ENCODE data around the gene HOMER2. TPM values are rescaled to one million over a fixed set of nuclear protein-coding genes. Genes with fewer than 3 reads are reported as not detected.

HOMER2 gene
- total and polyA plus RNA-seq, 2 of the 13 experiments (the other 11 are each of a cell fraction or from before 2014, with no cell fraction given), result 12.9 to 14.1 TPM

DNA sequence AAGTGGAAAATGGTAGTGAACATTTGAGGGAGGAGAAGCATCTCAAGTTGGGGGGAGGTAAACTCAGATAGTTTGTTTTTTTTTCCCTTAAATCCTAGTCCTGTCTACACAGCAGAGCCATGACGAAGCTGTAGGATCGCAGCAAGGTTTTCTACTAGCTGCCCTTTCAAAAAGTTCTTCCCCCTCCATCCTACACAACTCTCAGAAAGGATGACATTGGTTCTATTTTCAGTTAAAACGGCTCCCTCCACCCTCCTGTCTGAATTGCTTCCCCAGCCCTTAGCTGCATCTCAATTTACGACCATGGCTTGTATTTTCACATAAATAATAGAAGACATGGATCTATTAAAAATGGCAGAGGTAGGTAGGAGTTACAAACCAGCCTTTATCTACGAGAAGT lies 2.2 kb downstream of the HOMER2 start:
- no peaks in the 10 kb centered on the region for H4K20me1 ChIP-seq (ENCODE audit: insufficient read depth, low read length)
- no peak overlapping the region for H3K4me3 ChIP-seq (replicated peaks in 1 of 3; ENCODE audit: insufficient read depth in 1 of 3, low read depth in 2 of 3, low read length in 3 of 3)
- in situ Hi-C loops (cut with HindIII; ENCODE audit: extremely low pct_ligation_motif_present, low pct_unique_long_range_greater_than_20kb), result no loop called here
- CTCF ChIA-PET (ENCODE audit: low intra/inter-chr PET ratio, low total read pairs), result no interaction called here
- POLR2A ChIA-PET, result no interaction called here
- DNase-seq (ENCODE audit: low spot score), result no peak
- H3K27ac ChIP-seq (ENCODE audit: extremely low read length, insufficient read depth, low read length), result no peak overlapping the region
- H3K4me1 ChIP-seq (ENCODE audit: insufficient read depth, low read length), result peaks cover 22% of the 10 kb centered on the region
- H3K36me3 ChIP-seq (replicated peaks in 1 of 2; ENCODE audit: control insufficient read depth in 1 of 2, insufficient read depth in 2 of 2, low read length in 2 of 2), result no peaks in the 10 kb centered on the region
- no peaks in the 10 kb centered on the region for H3K79me2 ChIP-seq (ENCODE audit: insufficient read depth, low read length)
- TF ChIP-seq PITX1 (CRISPR knock-in tag; IDR thresholded peaks at IDR 0.05) (no peak), SMARCC2 (IDR thresholded peaks at IDR 0.05) (no peak), ZNF747 (CRISPR knock-in tag; IDR thresholded peaks at IDR 0.05; ENCODE audit: borderline replicate concordance) (no peak), ZNF263 (CRISPR knock-in tag; IDR thresholded peaks at IDR 0.05) (no peak), KDM3A (CRISPR knock-in tag; IDR thresholded peaks at IDR 0.05; ENCODE audit: low read depth) (no peak)
- TF ChIP-seq, protein P1, sequence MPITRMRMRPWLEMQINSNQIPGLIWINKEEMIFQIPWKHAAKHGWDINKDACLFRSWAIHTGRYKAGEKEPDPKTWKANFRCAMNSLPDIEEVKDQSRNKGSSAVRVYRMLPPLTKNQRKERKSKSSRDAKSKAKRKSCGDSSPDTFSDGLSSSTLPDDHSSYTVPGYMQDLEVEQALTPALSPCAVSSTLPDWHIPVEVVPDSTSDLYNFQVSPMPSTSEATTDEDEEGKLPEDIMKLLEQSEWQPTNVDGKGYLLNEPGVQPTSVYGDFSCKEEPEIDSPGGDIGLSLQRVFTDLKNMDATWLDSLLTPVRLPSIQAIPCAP (CRISPR knock-in tag; IDR thresholded peaks at IDR 0.05; ENCODE audit: low read depth), result no peak
- TF ChIP-seq, protein P2, sequence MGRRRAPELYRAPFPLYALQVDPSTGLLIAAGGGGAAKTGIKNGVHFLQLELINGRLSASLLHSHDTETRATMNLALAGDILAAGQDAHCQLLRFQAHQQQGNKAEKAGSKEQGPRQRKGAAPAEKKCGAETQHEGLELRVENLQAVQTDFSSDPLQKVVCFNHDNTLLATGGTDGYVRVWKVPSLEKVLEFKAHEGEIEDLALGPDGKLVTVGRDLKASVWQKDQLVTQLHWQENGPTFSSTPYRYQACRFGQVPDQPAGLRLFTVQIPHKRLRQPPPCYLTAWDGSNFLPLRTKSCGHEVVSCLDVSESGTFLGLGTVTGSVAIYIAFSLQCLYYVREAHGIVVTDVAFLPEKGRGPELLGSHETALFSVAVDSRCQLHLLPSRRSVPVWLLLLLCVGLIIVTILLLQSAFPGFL (CRISPR knock-in tag; IDR thresholded peaks at IDR 0.05), result no peak
- TF ChIP-seq, protein P3, sequence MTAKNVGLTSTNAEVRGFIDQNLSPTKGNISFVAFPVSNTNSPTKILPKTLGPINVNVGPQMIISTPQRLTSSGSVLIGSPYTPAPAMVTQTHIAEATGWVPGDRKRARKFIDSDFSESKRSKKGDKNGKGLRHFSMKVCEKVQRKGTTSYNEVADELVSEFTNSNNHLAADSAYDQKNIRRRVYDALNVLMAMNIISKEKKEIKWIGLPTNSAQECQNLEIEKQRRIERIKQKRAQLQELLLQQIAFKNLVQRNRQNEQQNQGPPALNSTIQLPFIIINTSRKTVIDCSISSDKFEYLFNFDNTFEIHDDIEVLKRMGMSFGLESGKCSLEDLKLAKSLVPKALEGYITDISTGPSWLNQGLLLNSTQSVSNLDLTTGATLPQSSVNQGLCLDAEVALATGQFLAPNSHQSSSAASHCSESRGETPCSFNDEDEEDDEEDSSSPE (CRISPR knock-in tag; IDR thresholded peaks at IDR 0.05), result no peak
- TF ChIP-seq, protein P4, sequence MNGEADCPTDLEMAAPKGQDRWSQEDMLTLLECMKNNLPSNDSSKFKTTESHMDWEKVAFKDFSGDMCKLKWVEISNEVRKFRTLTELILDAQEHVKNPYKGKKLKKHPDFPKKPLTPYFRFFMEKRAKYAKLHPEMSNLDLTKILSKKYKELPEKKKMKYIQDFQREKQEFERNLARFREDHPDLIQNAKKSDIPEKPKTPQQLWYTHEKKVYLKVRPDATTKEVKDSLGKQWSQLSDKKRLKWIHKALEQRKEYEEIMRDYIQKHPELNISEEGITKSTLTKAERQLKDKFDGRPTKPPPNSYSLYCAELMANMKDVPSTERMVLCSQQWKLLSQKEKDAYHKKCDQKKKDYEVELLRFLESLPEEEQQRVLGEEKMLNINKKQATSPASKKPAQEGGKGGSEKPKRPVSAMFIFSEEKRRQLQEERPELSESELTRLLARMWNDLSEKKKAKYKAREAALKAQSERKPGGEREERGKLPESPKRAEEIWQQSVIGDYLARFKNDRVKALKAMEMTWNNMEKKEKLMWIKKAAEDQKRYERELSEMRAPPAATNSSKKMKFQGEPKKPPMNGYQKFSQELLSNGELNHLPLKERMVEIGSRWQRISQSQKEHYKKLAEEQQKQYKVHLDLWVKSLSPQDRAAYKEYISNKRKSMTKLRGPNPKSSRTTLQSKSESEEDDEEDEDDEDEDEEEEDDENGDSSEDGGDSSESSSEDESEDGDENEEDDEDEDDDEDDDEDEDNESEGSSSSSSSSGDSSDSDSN (CRISPR knock-in tag; IDR thresholded peaks at IDR 0.05), result no peak
- TF ChIP-seq, protein P5, sequence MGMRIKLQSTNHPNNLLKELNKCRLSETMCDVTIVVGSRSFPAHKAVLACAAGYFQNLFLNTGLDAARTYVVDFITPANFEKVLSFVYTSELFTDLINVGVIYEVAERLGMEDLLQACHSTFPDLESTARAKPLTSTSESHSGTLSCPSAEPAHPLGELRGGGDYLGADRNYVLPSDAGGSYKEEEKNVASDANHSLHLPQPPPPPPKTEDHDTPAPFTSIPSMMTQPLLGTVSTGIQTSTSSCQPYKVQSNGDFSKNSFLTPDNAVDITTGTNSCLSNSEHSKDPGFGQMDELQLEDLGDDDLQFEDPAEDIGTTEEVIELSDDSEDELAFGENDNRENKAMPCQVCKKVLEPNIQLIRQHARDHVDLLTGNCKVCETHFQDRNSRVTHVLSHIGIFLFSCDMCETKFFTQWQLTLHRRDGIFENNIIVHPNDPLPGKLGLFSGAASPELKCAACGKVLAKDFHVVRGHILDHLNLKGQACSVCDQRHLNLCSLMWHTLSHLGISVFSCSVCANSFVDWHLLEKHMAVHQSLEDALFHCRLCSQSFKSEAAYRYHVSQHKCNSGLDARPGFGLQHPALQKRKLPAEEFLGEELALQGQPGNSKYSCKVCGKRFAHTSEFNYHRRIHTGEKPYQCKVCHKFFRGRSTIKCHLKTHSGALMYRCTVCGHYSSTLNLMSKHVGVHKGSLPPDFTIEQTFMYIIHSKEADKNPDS (CRISPR knock-in tag; IDR thresholded peaks at IDR 0.05), result no peak
- ATAC-seq, result no peak
- H3K9ac ChIP-seq (ENCODE audit: insufficient read depth, low read depth, low read length), result no peak overlapping the region
- no peak overlapping the region for H2AFZ ChIP-seq (ENCODE audit: low read length)
- H3K4me2 ChIP-seq (ENCODE audit: low read depth, low read length), result peak overlapping the region; percentile 80; the same call in 1 of the 2 replicates
- FAIRE-seq, result no peak
- intact Hi-C loops (cut with micrococcal nuclease; ENCODE audit: unreplicated experiment), result loop anchor here (5.0 kb wide), 1 partner anchor 33 kb away; no protein-coding TSS in a partner anchor
- H3K9me3 ChIP-seq (ENCODE audit: low read length), result no peaks in the 10 kb centered on the region
- 67% methylated on average over 5 of the region's 5 CpGs for WGBS (ENCODE audit: low lambda C conversion rate)
- H3K27me3 ChIP-seq (ENCODE audit: control insufficient read depth in 1 of 2, insufficient read depth in 2 of 2, low read length in 2 of 2), result peaks cover 4 to 5% of the 10 kb centered on the region in 2 experiments; a peak in 4 of 5 replicates
- BruUV-seq (replicated peaks), result no TSS peak
